ENCODE data around the gene DDX47. TPM values are rescaled to one million over a fixed set of nuclear protein-coding genes. Genes with fewer than 3 reads are reported as not detected.

Gene DDX47
- total and polyA plus RNA-seq, 9 of the 15 experiments (the other 6 are each of a cell fraction or from before 2014, with no cell fraction given), result 39.4 to 186 (median 64.4) TPM

GRCh38 chr12:12823811-12824210, 10.7 kb downstream of the DDX47 start:
- H3K9me3 ChIP-seq (replicated peaks; ENCODE audit: control insufficient read depth, insufficient read depth, low read depth, low read length), result no peaks in the 10 kb centered on the region
- DNase-seq (ENCODE audit: extremely low read depth in 1 of 4, low spot score in 3 of 4) (no peak), FAIRE-seq (no peak), ATAC-seq (no peak)
- intact Hi-C loops (cut with micrococcal nuclease) (no loop called here), in situ Hi-C loops (cut with MboI) (no loop called here)
- peaks cover 0 to 5% of the 10 kb centered on the region in 2 experiments; a peak in 3 of 5 replicates for H3K4me1 ChIP-seq (replicated peaks in 1 of 2; ENCODE audit: control insufficient read depth in 2 of 2, insufficient read depth in 2 of 2, low read length in 2 of 2)
- H3K79me2 ChIP-seq (ENCODE audit: control insufficient read depth, insufficient read depth, low read length), result peaks cover 6% of the 10 kb centered on the region
- ChIA-PET POLR2A (interaction anchor here (0.7 kb wide), 1 partner anchor 76 kb away, joined by 3 read pairs; no protein-coding TSS in a partner anchor), CTCF (ENCODE audit: low intra/inter-chr PET ratio) (no interaction called here)
- no peaks in the 10 kb centered on the region for H3K9me1 ChIP-seq (ENCODE audit: control insufficient read depth, insufficient read depth, low read length)
- no peak overlapping the region for H3K9ac ChIP-seq (ENCODE audit: insufficient read depth in 1 of 2, low read depth in 2 of 2, low read length in 2 of 2)
- peaks cover 90% of the 10 kb centered on the region for H3K36me3 ChIP-seq (ENCODE audit: control insufficient read depth, insufficient read depth, low read length)
- H4K20me1 ChIP-seq (replicated peaks; ENCODE audit: control insufficient read depth, insufficient read depth, low read length), result no peaks in the 10 kb centered on the region
- no peak overlapping the region for H2AFZ ChIP-seq (ENCODE audit: low read depth, low read length)
- WGBS (ENCODE audit: insufficient coverage, low coverage, missing lambda C conversion rate), result 95% methylated on average over 5 of the region's 5 CpGs
- TF ChIP-seq SMAD4 (CRISPR knock-in tag; conservative IDR thresholded peaks at IDR 0.05), result no peak
- no peak for TF ChIP-seq TCFL5 (CRISPR knock-in tag; conservative IDR thresholded peaks at IDR 0.05)
- no peak for TF ChIP-seq EGR1 (conservative IDR thresholded peaks at IDR 0.05)
- no peak for TF ChIP-seq CREM (IDR thresholded peaks at IDR 0.05; ENCODE audit: low read depth)
- no peak for TF ChIP-seq EHMT2 (IDR thresholded peaks at IDR 0.05)
- TF ChIP-seq ZNF174 (CRISPR knock-in tag; IDR thresholded peaks at IDR 0.05), result no peak
- no peak for TF ChIP-seq HDAC8 (tag; IDR thresholded peaks at IDR 0.05)
- TF ChIP-seq ZBTB43 (CRISPR knock-in tag; IDR thresholded peaks at IDR 0.05), result no peak
- no peak for TF ChIP-seq NR2C2 (CRISPR knock-in tag; IDR thresholded peaks at IDR 0.05)
- no peak for TF ChIP-seq NR2C2 (tag; IDR thresholded peaks at IDR 0.05)
- no peak for TF ChIP-seq CCAR2 (IDR thresholded peaks at IDR 0.05; ENCODE audit: low read depth, low read length)
- no peak for TF ChIP-seq GTF3C2 (IDR thresholded peaks at IDR 0.05; ENCODE audit: borderline replicate concordance, extremely low read depth, insufficient read length)
- no peak for TF ChIP-seq RBM25 (IDR thresholded peaks at IDR 0.05; ENCODE audit: low read depth, low read length, severe bottlenecking)
- no peak for TF ChIP-seq ELF2 (CRISPR knock-in tag; IDR thresholded peaks at IDR 0.05)
- TF ChIP-seq CBFA2T2 (conservative IDR thresholded peaks at IDR 0.05), result no peak
- TF ChIP-seq ERF (CRISPR knock-in tag; IDR thresholded peaks at IDR 0.05), result no peak
- TF ChIP-seq HDAC1 (IDR thresholded peaks at IDR 0.05), result no peak
- no peak overlapping the region for H3K4me3 ChIP-seq
- H3K27me3 ChIP-seq (ENCODE audit: control insufficient read depth in 2 of 2, insufficient read depth in 2 of 2, low read length in 2 of 2), result no peaks in the 10 kb centered on the region
- H3K27ac ChIP-seq (ENCODE audit: extremely low read depth, low read depth, low read length), result no peak overlapping the region
- TSS peak; percentile 9 for BruUV-seq (replicated peaks)
- no peak overlapping the region for H3K4me2 ChIP-seq (ENCODE audit: insufficient read depth, low read length)
